Brain microvascular endothelial cell (primary cell): ENCODE data around the gene NEDD4.
"Not testable (repeated sequence)": the region's sequence is repeated elsewhere in the genome, so short reads cannot be mapped to it uniquely, and the experiment has no call there.

ENCODE experiments used
- DNase-seq: peaks from one replicate; pipeline ENCODE4 v3.0.0-alpha.2; 2020
- H3K27ac ChIP-seq: fragments of 250-450 bp; sonication (Bioruptor Pico); 2 replicates; pipeline ENCODE4 v1.5.1; 2020; ENCODE audit warnings: mild to moderate bottlenecking, moderate library complexity
- H3K27me3 ChIP-seq: fragments of 250-450 bp; sonication (Bioruptor Pico); replicated peaks from 2 replicates; pipeline ENCODE4 v1.5.1; 2020; ENCODE audit warnings: mild to moderate bottlenecking
- H3K36me3 ChIP-seq: fragments of 250-450 bp; sonication (Bioruptor Pico); replicated peaks from 2 replicates; pipeline ENCODE4 v1.5.1; 2020; ENCODE audit warnings: mild to moderate bottlenecking
- H3K4me3 ChIP-seq: 2 replicates; pipeline ENCODE4 v1.5.1; 2011; ENCODE audit warnings: low read depth, mild to moderate bottlenecking, control low read depth, low read length, moderate library complexity
- CTCF ChIP-seq: IDR thresholded peaks from 2 replicates; pipeline ENCODE4 v1.5.1; 2011; ENCODE audit warnings: low read depth, mild to moderate bottlenecking, moderate library complexity, low read length, control low read depth, inconsistent platforms; ENCODE audit errors: missing control alignments
- in situ Hi-C: cut with HindIII; loops from 2 replicates; pipeline ENCODE4 v1.10.0; 2017; ENCODE audit warnings: low sequenced_read_pairs, low pct_ligation_motif_present

NEDD4 gene

GRCh38 chr15:56017511-56017910 lies 24.1 kb upstream of the NEDD4 start:
- no peak overlapping the region for H3K4me3 ChIP-seq
- H3K27me3 ChIP-seq = no peaks in the 10 kb centered on the region
- no peak for TF ChIP-seq CTCF
- DNase-seq = no peak
- no peak overlapping the region for H3K27ac ChIP-seq
- no peaks in the 10 kb centered on the region for H3K36me3 ChIP-seq
- in situ Hi-C loops = no loop called here

GRCh38 chr15:56016281-56016680 lies 22.9 kb upstream of the NEDD4 start:
- Histone ChIP-seq H3K4me3 (no peak overlapping the region), H3K27me3 (no peaks in the 10 kb centered on the region), H3K27ac (no peak overlapping the region), H3K36me3 (no peaks in the 10 kb centered on the region)
- no peak for DNase-seq
- TF ChIP-seq CTCF = no peak
- in situ Hi-C loops = no loop called here

- in situ Hi-C loops = no loop called here
- Histone ChIP-seq H3K4me3 (no peak overlapping the region), H3K27me3 (no peaks in the 10 kb centered on the region), H3K36me3 (no peaks in the 10 kb centered on the region), H3K27ac (no peak overlapping the region)
- no peak for DNase-seq
- no peak for TF ChIP-seq CTCF
Measured at GRCh38 chr15:56014677-56015076, 21.3 kb upstream of the NEDD4 start.

- H3K27ac ChIP-seq = not testable (repeated sequence)
Measured at GRCh38 chr15:56007053-56007452, 13.6 kb upstream of the NEDD4 start.

GRCh38 chr15:56006371-56006770 lies 13.0 kb upstream of the NEDD4 start:
- not testable (repeated sequence) for H3K27ac ChIP-seq

More at GRCh38 chr15:56007053-56007452, 13.6 kb upstream of the NEDD4 start:
- in situ Hi-C loops, H3K36me3 ChIP-seq, DNase-seq, H3K27me3 ChIP-seq: not testable (repeated sequence)
- peak overlapping the region; percentile 39 for H3K4me3 ChIP-seq

GRCh38 chr15:56004281-56004680 lies 10.9 kb upstream of the NEDD4 start:
- in situ Hi-C loops, H3K27ac ChIP-seq, H3K4me3 ChIP-seq, H3K36me3 ChIP-seq, DNase-seq, H3K27me3 ChIP-seq: not testable (repeated sequence)

More at GRCh38 chr15:56006371-56006770, 13.0 kb upstream of the NEDD4 start:
- H3K36me3 ChIP-seq, H3K27me3 ChIP-seq, H3K4me3 ChIP-seq, DNase-seq, in situ Hi-C loops: not testable (repeated sequence)

GRCh38 chr15:56003777-56004176 lies 10.4 kb upstream of the NEDD4 start:
- in situ Hi-C loops, H3K27ac ChIP-seq, H3K27me3 ChIP-seq, H3K36me3 ChIP-seq, H3K4me3 ChIP-seq, DNase-seq: not testable (repeated sequence)

GRCh38 chr15:56003277-56003676 lies 9.9 kb upstream of the NEDD4 start:
- H3K36me3 ChIP-seq, H3K27ac ChIP-seq, in situ Hi-C loops: not testable (repeated sequence)

More at GRCh38 chr15:56003277-56003676, 9.9 kb upstream of the NEDD4 start:
- H3K4me3 ChIP-seq, H3K27me3 ChIP-seq, DNase-seq: not testable (repeated sequence)
